A172 (cell line): ENCODE results near the gene PRDM16. TPM values are rescaled to one million over a fixed set of nuclear protein-coding genes. Genes with fewer than 3 reads are reported as not detected.
A peak's percentile ranks its signal among the peaks of the same experiment; 100 is the strongest.

Experiments
- DNase-seq: peaks from one replicate; pipeline ENCODE4 v3.0.0-alpha.2; 2015; ENCODE audit warnings: low spot score
- total RNA-seq: library from RNA; depleted of rRNA; stranded (reverse); fragments of >200 nt; shearing (Covaris generic); gene quantifications from 2 replicates; pipeline ENCODE4 v1.2.3, GENCODE V29; 2014

Gene PRDM16
- total RNA-seq, 1 experiment from 2014 or later = 0.84 TPM

DNA sequence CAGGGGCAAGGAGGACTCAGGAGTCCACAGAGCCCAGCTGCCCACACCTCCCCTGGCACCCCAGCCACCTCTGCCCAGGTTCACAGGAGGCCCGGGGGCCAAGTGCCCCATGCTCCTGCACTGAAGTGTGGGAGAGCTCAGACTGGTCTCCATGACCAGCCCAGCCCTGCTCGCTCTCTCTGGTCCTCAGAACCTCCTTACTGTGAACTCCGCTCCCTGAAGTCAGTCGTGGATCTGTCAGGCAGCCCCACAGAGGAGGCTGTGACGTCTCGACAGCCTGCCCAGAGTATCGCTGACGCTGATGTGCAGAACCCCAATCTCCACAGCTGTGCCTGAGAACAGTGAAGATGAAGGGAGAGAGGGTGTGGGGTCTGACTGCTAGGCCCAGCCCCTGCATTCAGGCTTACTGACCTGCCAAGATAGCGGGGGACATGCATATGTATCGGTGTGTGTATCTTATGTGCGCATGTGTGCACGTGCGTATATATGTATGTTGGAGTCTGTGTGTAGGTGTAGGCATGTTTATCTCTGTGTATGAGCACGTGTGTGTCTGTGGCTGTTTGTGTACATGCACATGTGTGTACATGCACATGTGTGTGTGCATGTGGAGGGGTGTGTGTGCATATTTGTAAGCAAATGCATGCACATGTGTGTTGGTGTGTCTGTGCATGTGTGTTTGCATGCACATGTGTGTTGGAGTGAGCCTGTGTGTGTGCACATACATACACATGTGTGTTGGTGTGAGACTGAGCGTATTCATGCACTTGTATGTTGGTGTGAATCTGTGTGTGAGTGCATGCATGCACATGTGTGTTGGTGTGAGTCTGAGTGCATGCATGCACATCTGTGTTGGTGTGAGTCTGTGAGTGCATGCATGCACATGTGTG lies 267.0 kb downstream of the PRDM16 start:
- DNase-seq = no peak

DNA sequence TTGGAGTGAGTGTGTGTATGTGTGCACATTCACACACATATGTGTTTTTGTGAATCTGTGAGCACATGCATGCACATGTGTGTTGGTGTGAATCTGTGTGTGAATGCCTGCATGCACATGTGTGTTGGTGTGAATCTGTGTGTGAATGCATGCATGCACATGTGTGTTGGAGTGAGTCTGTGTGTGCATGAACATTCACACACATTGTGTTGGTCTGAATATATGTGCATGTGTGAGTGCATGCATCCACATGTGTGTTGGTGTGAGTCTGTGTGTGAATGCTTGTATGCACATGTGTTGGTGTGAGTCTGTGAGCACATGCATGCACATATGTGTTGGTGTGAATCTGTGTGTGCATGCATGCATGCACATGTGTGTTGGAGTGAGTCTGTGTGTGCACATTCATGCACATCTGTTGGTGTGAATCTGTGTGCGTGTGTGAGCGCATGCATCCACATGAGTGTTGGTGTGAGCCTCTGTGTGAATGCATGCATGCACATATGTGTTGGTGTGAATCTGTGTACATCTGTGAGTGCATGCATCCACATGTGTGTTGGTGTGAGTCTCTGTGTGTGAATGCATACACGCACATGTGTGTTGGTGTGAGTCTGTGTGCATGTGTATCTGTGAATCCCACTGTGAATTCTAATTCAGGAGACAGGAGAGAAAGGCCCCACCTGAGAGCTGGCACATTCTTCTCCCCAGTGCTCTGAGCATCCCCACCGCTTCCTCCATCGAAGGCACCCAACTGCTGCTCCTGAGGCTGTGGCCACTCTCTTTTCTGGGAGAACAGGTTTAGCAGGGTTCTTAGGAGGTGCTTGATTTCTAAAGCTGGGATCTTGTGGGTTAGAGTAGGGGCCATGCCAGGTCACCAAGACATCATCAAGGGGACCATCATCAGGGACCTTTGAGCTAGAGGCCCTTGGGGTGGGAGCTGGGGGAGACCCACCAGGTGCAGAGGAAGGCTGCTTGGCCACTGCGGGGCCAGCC lies 267.9 kb downstream of the PRDM16 start:
- DNase-seq = no peak

DNA sequence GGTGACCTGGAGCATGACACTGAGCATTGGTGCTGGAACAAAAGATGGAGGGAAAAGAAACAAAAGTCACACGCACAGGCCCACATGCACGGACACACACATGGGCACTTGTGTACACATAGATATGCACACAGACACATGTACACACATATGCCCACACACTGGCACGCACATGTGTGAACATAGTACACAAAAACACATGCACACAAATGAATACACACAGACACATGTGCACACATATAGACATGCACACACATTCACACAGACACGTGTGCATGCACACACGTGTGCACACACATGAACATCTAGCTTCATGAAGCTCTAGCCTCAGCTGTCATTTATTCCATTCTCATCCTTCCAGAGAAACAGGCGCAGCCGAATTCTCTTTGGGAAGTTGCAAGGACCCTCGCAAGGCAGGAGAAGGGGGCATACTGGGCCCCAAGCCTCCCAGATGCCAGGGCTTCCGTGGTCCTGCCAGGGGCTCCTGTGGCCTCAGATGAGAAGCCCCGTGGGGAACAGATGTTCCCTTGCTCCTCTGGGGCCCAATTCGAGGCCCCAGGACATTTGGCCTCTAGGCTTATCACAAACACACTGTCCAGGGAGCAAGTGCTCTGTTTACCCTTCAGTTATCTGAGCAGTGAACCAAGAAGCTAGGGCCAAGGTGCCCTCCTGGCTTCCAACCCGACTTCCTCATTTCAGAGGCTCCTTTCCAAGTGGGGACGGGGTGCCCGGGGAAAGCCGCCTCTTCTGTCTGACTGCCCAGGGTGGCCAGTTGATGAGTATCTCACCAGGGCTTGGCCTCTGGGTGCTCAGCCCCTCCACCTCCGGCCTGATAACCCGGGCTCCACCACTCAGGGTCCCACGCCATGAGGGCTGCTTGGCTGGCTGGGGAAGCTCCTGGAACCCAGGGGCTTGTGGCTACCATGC lies 269.1 kb downstream of the PRDM16 start:
- DNase-seq = no peak

DNA sequence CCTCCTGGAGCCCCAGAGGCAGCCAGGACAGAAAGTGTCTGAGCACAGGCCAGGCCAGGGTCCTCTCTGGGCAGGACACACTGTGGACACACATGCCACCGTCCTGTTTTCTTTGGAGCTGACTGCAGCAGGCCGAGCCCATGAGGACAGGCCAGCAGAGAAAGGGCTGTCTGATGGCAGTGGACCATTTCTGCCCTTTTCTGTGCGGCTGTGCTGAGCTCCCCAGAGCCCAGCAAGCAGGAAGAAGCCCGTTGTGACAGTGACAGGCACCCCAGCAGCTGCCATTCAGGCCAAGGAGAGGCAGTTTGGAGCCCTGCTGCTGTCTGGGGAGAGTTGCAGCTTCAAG lies 269.7 kb downstream of the PRDM16 start:
- DNase-seq = no peak

DNA sequence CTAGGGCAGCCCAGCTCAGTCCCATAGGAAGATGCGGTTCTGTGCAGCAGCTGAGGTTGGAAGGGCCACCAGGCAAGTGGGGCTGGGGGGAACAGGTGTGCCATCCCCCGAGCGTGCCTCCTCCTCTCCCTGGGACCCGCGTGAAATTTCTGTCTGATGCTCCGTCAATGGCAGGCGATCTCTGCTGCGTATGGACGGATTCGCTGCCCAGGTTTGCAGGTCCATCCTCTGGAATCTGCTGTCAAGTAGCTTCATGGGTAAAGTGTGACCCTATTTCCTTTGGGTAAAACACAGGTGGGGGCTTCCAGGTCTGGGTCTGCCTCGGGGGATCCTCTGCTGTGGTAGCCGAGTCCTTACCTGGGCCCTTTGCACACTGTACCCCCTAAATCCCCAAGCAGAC lies 270.9 kb downstream of the PRDM16 start:
- DNase-seq = no peak

DNA sequence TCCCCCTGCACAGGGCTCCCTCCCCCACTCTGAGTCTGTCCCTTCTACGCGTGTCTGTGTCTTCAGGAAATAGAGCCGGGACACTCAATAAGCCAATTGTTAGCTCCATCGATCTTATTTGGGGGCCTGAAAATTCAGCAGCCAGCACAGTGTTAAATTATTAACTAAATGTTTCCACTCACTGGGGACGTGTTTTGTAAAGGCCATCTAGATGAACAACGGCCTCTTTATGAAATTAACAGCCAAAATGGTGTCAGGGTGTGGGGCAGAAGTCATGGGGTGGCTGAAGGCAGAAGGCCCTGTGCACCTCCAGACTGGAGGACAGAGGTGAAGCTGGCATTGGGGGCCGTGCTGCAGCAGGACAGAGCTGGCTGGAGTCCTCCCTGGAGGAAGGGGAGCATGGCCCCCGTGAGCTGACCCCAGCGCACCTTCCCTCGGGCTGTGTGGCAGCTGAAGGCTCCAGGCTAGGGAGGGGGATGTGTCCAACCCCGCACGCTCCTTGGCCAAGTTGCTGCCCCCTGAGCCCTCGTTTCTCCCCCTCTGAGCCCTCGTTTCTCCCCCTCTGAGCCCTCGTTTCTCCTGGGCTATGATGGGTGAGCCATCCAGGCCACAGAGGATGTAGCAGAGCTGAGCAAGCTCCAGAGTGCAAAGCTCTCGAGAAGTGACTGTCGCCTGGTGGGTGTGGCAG lies 271.7 kb downstream of the PRDM16 start:
- no peak for DNase-seq

DNA sequence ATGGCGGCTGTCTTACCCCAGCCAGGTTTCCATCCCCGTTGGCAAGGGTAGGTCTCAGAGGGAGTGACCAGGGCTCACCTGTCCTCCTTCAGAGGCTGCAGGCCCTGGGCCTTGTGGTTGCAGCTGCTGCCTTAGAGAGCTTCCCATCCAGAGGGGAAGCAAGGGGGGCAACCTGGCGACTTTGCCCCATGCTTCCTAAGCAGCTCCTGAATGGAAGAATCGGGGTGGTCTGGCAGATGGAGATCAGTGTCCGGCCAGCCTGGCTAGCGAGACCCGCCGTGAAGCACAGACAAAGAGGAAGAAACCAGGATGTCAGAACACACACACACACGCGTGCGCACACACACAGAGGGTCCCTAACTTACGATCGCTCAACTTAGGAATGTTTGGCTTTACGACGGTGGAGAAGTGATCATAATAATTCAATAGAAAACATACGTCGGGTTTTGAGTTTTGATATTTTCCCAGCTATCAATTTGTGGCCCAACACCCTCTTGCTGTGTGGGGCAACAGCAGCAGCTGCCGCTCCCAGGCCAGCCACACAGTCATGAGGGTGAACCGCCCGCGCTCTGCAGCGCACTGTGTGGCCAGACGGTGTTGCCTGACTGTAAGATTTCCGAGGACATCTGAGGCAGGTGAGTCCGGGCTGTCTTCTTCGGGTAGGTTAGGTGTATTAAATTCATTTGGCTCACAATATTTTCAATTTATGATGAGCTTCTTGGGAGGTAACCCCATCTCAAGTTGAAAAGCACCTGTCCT lies 272.4 kb downstream of the PRDM16 start:
- DNase-seq = no peak

DNA sequence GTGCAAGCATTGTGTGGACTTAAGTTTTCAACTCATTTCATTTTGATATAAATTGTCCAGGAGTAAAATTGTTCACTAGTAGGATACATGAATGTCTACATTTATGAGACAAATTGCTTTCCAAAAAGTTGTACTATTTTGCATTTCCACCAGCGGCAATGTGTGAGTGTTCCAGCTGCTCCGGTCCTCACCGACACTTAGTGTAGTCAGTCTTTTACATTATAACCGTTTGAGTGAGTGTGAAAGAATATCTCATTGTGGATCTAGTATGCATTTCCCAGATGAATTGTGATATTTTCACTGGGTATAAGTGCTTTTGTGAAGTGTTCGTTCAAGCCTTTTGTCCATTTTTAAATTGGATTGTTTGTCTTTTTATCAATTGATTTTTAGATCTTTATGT lies 274.0 kb downstream of the PRDM16 start:
- DNase-seq = no peak

DNA sequence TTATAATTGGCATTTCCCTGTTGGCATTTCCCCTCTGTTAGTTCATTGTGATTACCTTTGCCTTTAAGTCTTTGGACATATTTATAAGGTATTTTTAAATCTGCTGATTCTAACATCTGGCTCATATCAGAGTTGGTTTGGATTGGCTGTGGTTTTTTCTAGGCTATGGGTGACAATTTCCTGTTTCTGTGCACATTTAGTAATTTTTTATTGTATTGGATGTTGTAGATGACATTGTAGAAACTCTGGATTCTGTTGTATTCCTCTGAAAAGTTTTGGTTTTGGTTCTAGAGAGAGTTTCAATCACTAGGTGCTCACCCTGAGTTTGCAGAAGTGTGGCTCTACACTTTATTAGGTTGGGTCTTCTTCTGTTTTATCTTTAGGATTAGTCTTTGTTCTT lies 275.4 kb downstream of the PRDM16 start:
- DNase-seq = no peak

DNA sequence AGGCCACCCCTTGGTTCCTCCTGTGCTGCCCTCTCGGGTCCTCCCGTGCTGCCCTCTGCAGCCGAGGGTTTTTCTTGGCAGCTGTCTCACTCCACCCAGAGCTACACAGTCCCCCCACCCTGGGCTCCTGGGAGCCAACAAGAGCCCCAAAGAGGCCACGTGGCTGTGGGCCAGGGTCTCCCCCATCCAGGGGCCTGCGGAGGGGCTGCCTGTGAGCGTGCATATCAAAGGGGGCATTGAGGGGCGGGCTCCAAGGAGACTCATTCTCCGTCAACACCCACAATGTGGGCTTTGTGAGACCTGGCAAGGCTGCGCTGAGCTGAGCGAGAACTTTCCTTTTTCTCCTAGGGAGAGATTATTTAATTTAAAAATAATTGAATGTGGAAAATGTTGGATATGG lies 276.8 kb downstream of the PRDM16 start:
- no peak for DNase-seq

DNA sequence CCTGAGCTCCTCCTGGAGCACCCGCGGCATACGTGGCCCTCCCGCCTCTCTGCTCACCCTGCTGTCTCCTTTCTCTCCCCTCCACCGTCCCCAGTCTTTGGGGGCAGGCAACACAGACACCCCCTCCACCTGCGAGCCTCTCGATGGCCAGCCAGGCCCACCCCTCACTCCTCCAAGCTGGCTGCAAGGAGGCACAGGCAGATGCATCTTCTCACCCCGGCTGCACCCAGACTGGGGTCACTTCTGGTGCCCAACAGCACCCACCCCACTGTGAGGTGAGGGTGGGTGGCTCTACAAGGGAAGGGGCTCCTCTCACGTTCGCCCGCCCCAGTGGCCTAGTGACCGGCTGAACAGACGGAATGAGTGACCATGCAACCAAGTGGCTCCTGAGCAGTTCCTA lies 277.5 kb downstream of the PRDM16 start:
- DNase-seq = no peak

DNA sequence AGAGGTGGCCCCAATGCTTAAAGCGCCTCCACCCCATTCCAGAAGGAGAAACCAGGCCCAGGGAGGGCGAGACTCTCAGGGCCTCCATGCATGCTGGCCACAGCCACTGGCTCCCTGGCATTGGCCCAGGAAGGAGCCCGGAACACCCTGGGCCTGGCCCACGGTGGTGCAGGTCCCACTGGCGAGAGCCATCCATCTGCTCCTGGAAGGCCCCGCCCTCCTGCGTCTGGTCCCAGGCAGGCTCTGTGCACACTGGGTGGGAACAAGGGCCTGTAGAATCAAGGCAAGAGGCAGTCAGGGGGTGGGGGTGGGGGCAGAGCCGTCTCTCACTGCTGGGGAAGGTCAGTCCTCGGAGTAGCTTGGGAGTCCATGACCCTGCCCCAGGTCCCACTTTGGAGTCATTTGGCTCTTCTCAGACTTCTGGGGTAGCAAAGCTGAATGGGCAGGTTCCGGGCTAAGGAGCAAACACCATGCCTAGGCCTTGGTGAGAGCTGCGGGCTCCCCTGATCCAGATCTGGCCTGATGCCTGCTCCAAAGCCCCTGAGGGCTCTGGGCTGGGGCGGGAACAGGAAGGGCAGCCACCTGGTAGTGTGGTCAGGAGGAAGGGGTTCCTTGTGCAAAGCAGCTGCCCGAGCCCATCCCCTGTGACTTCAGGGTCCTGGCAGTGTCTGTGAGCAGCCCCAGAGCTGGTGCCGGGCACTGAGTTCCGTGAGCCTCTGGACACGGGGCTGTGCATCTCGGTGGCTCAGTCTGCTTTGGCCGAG lies 278.4 kb downstream of the PRDM16 start:
- no peak for DNase-seq

DNA sequence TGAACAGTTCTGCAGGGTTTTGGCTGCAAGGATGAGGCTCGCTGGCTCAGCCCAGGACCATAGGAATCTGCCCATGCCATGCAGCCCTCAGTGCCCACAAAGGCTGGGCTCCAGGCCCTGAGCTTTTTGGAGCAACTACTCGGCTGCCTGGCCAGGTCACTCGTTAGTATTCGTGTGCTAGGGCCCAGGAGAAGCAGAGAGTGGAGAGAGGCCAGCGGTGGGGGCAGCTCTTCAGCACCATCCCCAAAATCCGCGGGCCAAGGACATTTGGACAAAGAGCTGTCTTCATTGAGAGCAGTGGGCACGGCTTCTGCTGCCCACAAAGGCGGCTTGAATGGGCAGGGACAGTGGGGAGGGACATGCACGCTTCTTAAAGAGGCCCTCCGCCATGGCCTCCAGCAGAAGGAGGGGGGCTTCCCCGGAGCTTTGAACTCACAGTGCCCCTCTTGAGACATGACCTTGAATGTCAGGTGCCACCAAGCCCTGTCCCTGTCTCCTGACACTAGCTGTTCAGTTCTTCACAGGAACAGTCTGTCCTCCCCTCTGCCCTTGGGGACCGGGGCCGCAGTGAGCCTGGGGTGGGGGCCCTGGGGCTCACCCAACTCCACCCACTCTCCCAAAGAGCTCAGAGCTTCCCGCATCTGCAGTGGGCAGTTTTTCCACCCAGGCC lies 279.3 kb downstream of the PRDM16 start:
- DNase-seq = no peak

DNA sequence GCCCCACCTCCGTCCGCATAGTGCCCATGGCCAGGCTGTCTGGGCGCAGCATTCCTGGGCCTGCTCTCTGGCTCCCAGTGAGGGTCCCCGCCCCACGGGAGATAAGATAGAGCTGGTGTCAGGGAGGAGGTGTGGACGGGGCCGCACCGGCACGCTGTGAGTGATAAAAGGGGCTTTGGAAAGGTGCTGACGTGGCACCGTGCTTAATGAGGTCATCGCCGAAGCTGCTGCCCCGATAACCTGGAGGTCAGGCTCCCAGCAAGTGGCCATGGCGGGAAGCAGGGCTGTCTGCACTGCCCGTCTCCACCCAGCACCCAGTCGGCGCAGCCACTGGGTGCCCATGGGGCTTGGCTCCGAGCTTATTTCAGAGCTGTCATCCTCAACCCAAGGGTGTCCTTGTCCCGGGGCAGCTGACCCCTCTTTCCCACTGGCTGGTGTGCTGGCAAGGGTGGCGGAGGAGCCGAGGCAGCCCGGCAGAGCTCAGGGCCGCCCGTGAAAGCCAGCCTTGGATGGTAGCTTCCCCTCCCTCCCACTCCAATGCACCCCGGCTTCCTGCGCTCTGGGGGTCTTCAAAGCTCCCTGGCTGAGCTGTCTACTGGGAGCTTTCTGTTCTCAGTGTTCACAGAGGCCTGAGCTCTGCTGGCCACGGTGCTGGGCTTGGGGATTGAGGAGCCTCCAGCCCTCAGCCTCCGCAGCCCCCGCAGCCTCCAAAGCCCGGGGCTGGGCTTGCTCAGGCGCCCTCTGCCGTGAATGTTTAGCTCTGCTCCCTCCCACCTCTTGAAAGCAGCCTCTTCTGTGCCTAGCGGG lies 280.4 kb downstream of the PRDM16 start:
- peak; percentile 69 for DNase-seq

DNA sequence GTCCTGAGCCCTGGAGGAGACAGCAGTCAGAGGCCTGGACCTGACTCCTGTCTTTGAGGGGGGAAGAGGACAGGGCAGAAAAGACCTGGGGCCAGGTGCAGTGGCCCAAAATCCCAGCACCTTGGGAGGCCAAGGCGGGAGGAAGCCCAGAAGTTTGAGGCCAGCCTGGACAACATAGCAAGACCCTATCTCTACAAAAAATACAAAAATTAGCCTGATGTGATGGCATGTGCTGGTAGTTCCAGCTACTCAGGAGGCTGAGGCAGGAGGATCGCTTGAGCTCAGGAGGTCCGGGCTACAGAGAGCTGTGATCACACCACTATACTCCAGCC lies 280.9 kb downstream of the PRDM16 start:
- no peak for DNase-seq

DNA sequence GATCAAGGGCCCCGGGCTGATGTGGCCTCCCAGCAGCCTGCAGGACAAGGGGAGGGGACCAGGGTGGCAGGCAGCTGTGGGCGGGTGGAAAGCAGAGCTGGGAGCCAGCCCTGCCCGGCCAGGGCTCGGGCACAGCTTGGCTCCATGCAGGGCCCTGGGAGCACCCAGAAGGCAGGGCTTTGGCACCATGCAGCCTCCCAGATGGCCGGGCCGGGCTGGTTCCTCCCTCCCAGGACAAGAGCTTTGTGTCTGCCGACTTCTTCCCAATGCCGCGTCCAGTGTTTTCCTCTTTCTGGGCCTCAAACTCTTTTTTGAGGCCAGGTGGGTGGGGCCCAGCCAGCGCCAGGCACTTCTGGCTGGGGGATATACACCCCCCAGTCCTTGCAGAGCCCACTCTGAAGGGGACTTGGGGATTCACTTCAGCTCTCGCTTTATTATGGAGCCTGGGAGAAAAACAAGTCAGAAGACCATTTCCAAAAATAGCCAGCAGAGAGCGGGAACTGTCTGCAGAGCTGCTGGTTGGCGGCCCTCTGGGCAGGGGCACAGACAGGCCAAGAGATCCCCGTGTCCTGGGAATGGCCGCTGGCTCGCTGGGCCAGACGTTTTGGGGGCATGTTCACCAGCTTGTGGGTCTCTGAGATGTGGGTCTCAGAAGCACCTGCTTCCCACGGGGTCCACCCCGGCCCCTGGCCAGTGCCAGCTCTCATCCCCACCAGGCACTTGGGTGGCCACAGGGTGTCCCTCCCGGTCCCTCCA lies 281.7 kb downstream of the PRDM16 start:
- DNase-seq = no peak
